T-cell (primary cell): ENCODE measurements around the gene PMVK. TPM values are rescaled to one million over a fixed set of nuclear protein-coding genes. Genes with fewer than 3 reads are reported as not detected.
"Not testable (repeated sequence)": the region's sequence is repeated elsewhere in the genome, so short reads cannot be mapped to it uniquely, and the experiment has no call there.

Experiments
- ATAC-seq, 4 experiments: fragments of 200-7000 bp in 3 of 4; fragments of 150-1000 bp in 1 of 4; cut with Tn5 transposase; replicated peaks in 1 of 4; 1 replicate in 3 of 4; 2 replicates in 1 of 4; pipeline ENCODE4 v1.10.0; 2021; ENCODE audit warnings: moderate library complexity in 3 of 4, mild to moderate bottlenecking in 2 of 4, moderate number of reproducible peaks in 1 of 4
- CTCF ChIA-PET, 2 donors: fragments of 300-600 bp; sonication (Branson Sonifier 250); formaldehyde crosslinking; loops; one replicate each; lab custom pipeline; 2022; ENCODE audit warnings: antibody characterized with exemption in 2 of 2; lab: Charles Lee
- POLR2A ChIA-PET, 2 donors: fragments of 300-600 bp; sonication (Branson Sonifier 250); formaldehyde crosslinking; loops; one replicate each; lab custom pipeline; 2022; ENCODE audit warnings: antibody characterized with exemption in 2 of 2; lab: Charles Lee
- DNase-seq, 35 experiments: peaks; one replicate each; pipeline versions ENCODE4 v3.0.0 to v3.0.0-alpha.2; 2013 to 2023
- H3K27ac ChIP-seq: one replicate; pipeline ENCODE4 v1.5.1; 2013; ENCODE audit warnings: low read length
- H3K27me3 ChIP-seq, 2 experiments: replicated peaks in 1 of 2; 1 replicate in 1 of 2; 2 replicates in 1 of 2; pipeline versions ENCODE4 v1.6.1 to v1.7.0; 2013; ENCODE audit warnings: low read length in 1 of 2, mixed read lengths in 1 of 2; ENCODE audit not compliant: control insufficient read depth in 2 of 2, insufficient read depth in 2 of 2; ENCODE audit errors: extremely low read depth in 1 of 2
- H3K36me3 ChIP-seq, 2 donors: 1 replicate in 1 of 2; 2 replicates in 1 of 2; pipeline versions ENCODE4 v1.6.1 to v1.7.0; 2013; ENCODE audit warnings: low read length in 1 of 2; ENCODE audit not compliant: control insufficient read depth in 2 of 2, insufficient read depth in 1 of 2; ENCODE audit errors: extremely low read depth in 1 of 2
- H3K4me1 ChIP-seq, 2 experiments: 1 replicate in 1 of 2; 2 replicates in 1 of 2; pipeline versions ENCODE4 v1.6.1 to v1.7.0; 2013; ENCODE audit warnings: low read length in 2 of 2, mixed read lengths in 1 of 2; ENCODE audit not compliant: insufficient read depth in 2 of 2, control insufficient read depth in 1 of 2; ENCODE audit errors: extremely low read depth in 1 of 2
- H3K4me3 ChIP-seq, 2 donors: 1 replicate in 1 of 2; 2 replicates in 1 of 2; pipeline versions ENCODE4 v1.5.1 to v1.7.0; 2013; ENCODE audit warnings: mild to moderate bottlenecking in 2 of 2, low read length in 1 of 2, moderate library complexity in 1 of 2; ENCODE audit not compliant: control insufficient read depth in 1 of 2; ENCODE audit errors: extremely low read depth in 1 of 2
- H3K9me3 ChIP-seq: 2 replicates; pipeline ENCODE4 v1.7.0; 2013
- H3K27ac Mint-ChIP-seq, 2 donors: one replicate each; pipeline ENCODE4 v1.8.0; 2020 to 2021; ENCODE audit warnings: mild to moderate bottlenecking in 2 of 2, mixed read lengths in 2 of 2
- H3K27me3 Mint-ChIP-seq, 2 donors: one replicate each; pipeline ENCODE4 v1.8.0; 2021 to 2022; ENCODE audit warnings: mixed read lengths in 2 of 2
- H3K36me3 Mint-ChIP-seq: one replicate; pipeline ENCODE4 v1.8.0; 2021; ENCODE audit warnings: mixed read lengths
- H3K4me1 Mint-ChIP-seq, 3 donors: one replicate each; pipeline ENCODE4 v1.8.0; 2020 to 2022; ENCODE audit warnings: mixed read lengths in 3 of 3, mild to moderate bottlenecking in 1 of 3
- H3K4me3 Mint-ChIP-seq, 3 donors: one replicate each; pipeline ENCODE4 v1.8.0; 2020 to 2022; ENCODE audit warnings: mild to moderate bottlenecking in 3 of 3, mixed read lengths in 3 of 3, moderate library complexity in 3 of 3
- H3K9me3 Mint-ChIP-seq, 3 donors: one replicate each; pipeline ENCODE4 v1.8.0; 2020 to 2022; ENCODE audit warnings: mixed read lengths in 3 of 3
- WGBS: methylation state at CpG from one replicate; pipeline ENCODE4 v1.1.5; 2013; ENCODE audit warnings: missing lambda C conversion rate; ENCODE audit not compliant: insufficient coverage; 5-methylcytosine and 5-hydroxymethylcytosine counted together
- total RNA-seq, 35 experiments: library from RNA in 6 of 35; stranded (reverse) in 6 of 35; fragments of 120-200 nt in 1 of 35; gene quantifications; one replicate each; pipeline versions ENCODE4 v1.2.1 to v1.2.4 and lab custom pipeline; 2013 to 2026

Gene PMVK
- total RNA-seq, 5 donors from 2014 or later (not counting 1 experiment from before 2014, with no cell fraction given) = 12.6 to 24.9 (median 22.4) TPM

DNA sequence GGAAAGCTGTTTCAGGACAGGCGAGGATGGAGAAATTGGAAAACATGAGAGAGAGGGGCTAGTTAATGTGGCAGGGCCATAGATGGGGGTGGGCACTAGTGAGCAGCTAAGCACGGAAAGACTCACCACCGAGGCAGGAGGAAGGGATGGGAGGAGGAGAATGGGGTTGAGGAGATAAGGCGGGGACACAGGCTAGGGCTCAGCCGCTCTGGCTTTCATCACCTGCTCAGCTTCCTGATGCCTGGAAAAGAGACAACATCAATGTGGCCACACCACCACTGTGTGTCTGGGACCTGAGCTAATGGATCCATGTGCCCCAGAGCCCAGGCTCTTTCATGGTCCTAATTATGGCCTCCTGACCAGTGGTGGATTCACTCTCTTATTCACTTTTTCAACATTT lies 27.6 kb downstream of the PMVK start:
- no peak overlapping the region for H3K4me3 Mint-ChIP-seq
- no peak for ATAC-seq
- no peak overlapping the region for H3K4me3 ChIP-seq
- H3K4me1 ChIP-seq = no peaks in the 10 kb centered on the region
- DNase-seq = no peak
- H3K9me3 Mint-ChIP-seq = no peaks in the 10 kb centered on the region
- no peaks in the 10 kb centered on the region for H3K27me3 Mint-ChIP-seq
- 80% methylated on average over 3 of the region's 5 CpGs for WGBS
- no peaks in the 10 kb centered on the region for H3K9me3 ChIP-seq
- no peaks in the 10 kb centered on the region for H3K36me3 Mint-ChIP-seq
- ChIA-PET CTCF (no interaction called here), POLR2A (no interaction called here)
- no peaks in the 10 kb centered on the region for H3K27me3 ChIP-seq
- H3K36me3 ChIP-seq = no peaks in the 10 kb centered on the region
- H3K27ac ChIP-seq = no peak overlapping the region
- no peaks in the 10 kb centered on the region for H3K4me1 Mint-ChIP-seq
- H3K27ac Mint-ChIP-seq = no peak overlapping the region

DNA sequence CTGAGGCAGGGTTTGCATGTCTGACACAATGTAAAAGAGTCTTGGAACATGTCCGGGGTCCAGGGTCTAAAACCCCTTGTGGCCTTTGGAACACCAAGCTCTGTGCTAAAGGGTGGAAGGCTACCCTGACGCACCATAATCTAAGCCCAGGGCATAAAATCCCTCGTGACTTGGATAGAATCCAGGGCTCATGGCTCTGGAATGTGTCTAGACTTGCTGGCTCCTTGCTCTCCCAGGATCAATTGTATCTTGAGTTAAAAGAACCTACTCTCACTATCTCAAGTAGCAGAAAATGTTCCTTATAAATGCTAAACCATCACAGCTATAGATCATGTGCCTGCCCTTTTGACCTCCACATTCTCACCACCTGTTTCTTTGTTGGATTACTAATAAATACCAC lies 28.4 kb downstream of the PMVK start:
- H3K36me3 Mint-ChIP-seq, DNase-seq, ATAC-seq, POLR2A ChIA-PET, H3K27ac Mint-ChIP-seq, H3K4me1 ChIP-seq, CTCF ChIA-PET, H3K9me3 ChIP-seq, H3K9me3 Mint-ChIP-seq, H3K4me3 Mint-ChIP-seq, H3K27ac ChIP-seq, H3K4me3 ChIP-seq, H3K27me3 ChIP-seq, H3K27me3 Mint-ChIP-seq, H3K36me3 ChIP-seq, H3K4me1 Mint-ChIP-seq: not testable (repeated sequence)
- no CpG with 5 or more reads among the region's 3 CpGs for WGBS

DNA sequence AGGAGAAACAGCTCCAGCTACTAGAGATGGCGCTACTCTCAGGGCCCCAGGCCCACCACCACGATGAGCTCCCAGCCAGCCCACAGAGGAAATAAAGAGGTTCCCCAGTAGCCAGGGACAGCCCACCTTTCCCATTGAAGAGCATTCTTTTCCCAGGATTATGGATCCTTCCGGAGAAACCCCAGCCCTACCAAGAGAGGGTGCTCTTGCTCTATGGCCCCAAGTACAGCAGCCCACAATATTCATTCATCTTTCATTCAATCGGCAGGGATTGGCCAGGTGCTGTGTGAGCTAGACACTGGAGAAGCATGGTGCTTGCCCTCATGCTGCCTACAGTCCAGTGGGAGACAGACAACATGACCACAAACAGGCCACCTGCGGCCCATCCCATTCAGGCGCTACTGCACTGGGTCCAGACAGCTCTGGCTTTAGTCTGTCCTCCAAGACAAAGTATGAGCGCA lies 29.9 kb downstream of the PMVK start:
- Histone ChIP-seq H3K27me3 (no peaks in the 10 kb centered on the region), H3K36me3 (no peaks in the 10 kb centered on the region), H3K9me3 (no peaks in the 10 kb centered on the region), H3K4me3 (no peak overlapping the region), H3K27ac (no peak overlapping the region), H3K4me1 (no peaks in the 10 kb centered on the region)
- WGBS = 95% methylated on average over 5 of the region's 7 CpGs
- no peak overlapping the region for H3K27ac Mint-ChIP-seq
- no peaks in the 10 kb centered on the region for H3K36me3 Mint-ChIP-seq
- no peaks in the 10 kb centered on the region for H3K4me1 Mint-ChIP-seq
- no peaks in the 10 kb centered on the region for H3K9me3 Mint-ChIP-seq
- POLR2A ChIA-PET = no interaction called here
- ATAC-seq (no peak), DNase-seq (peak in 1 of 35 experiments; percentile 27)
- CTCF ChIA-PET = interaction anchor here in 1 of 2 donors (0.7 kb wide), 2 partner anchors 34 to 86 kb away, joined by 4 read pairs; no protein-coding TSS in a partner anchor
- H3K4me3 Mint-ChIP-seq = no peak overlapping the region
- no peaks in the 10 kb centered on the region for H3K27me3 Mint-ChIP-seq

DNA sequence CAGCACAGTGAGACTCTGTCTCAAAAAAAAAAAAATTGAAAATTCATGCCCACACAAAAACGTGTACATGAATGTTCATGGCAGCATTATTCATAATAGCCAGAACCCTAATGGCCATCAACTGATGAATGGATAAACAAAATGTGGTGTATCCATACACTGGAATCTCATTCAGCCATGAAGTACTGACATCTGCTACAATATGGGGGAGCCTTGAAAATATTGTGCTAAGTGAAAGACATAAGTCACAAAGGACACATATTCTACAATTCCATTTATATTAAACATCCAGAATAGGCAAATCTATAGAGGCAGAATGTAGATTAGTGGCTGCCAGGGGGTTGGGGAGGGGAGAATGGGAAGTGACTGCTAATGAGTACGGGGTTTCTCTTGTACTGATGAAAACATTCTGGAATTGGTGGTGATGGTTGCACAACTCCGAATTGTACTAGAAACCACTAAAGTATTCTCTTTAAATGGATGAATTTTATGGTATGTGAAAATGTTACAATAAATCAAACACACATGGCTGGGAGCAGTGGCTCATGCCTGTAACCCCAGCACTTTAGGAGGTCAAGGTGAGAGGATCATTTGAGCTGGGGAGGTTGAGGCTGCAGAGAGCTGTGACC lies 33.5 kb downstream of the PMVK start:
- H3K36me3 Mint-ChIP-seq = no peaks in the 10 kb centered on the region
- no peaks in the 10 kb centered on the region for H3K27me3 ChIP-seq
- POLR2A ChIA-PET = no interaction called here
- no peaks in the 10 kb centered on the region for H3K4me1 Mint-ChIP-seq
- H3K27ac ChIP-seq = no peak overlapping the region
- H3K9me3 Mint-ChIP-seq = no peaks in the 10 kb centered on the region
- no peaks in the 10 kb centered on the region for H3K9me3 ChIP-seq
- no peak overlapping the region for H3K27ac Mint-ChIP-seq
- H3K4me3 ChIP-seq = no peak overlapping the region
- CTCF ChIA-PET = no interaction called here
- H3K4me3 Mint-ChIP-seq = no peak overlapping the region
- no peaks in the 10 kb centered on the region for H3K27me3 Mint-ChIP-seq
- H3K4me1 ChIP-seq = no peaks in the 10 kb centered on the region
- no peak for ATAC-seq
- WGBS = 80% methylated on average over 1 of the region's 3 CpGs
- no peak for DNase-seq
- H3K36me3 ChIP-seq = no peaks in the 10 kb centered on the region

DNA sequence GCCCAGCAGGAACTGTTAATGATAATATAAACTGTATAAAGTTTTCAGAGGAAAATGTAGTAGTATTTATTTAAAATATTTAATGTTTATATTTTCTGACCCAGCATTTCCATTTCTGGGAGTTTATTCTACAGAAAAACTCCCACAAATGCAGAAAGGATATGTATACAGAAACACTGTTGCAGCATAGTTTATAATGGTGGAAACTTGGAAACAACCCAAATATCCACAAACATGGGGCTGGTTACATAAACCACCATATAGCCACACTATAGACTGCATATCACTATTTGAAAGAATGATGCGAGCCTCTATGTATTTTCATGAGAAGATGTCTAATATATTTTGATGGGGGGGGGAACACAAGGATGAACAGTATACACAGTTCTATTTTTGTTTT lies 34.9 kb downstream of the PMVK start:
- H3K27ac ChIP-seq = no peak overlapping the region
- DNase-seq = no peak
- H3K9me3 ChIP-seq = no peaks in the 10 kb centered on the region
- Mint-ChIP-seq H3K4me1 (no peaks in the 10 kb centered on the region), H3K27me3 (no peaks in the 10 kb centered on the region), H3K36me3 (no peaks in the 10 kb centered on the region), H3K9me3 (no peaks in the 10 kb centered on the region), H3K27ac (no peak overlapping the region), H3K4me3 (no peak overlapping the region)
- peaks cover 0 to 12% of the 10 kb centered on the region in 2 experiments for H3K27me3 ChIP-seq
- no peaks in the 10 kb centered on the region for H3K4me1 ChIP-seq
- no peak overlapping the region for H3K4me3 ChIP-seq
- ATAC-seq = no peak
- H3K36me3 ChIP-seq = no peaks in the 10 kb centered on the region
- CTCF ChIA-PET = no interaction called here
- POLR2A ChIA-PET = no interaction called here
- no CpG with 5 or more reads among the region's 1 CpG for WGBS

DNA sequence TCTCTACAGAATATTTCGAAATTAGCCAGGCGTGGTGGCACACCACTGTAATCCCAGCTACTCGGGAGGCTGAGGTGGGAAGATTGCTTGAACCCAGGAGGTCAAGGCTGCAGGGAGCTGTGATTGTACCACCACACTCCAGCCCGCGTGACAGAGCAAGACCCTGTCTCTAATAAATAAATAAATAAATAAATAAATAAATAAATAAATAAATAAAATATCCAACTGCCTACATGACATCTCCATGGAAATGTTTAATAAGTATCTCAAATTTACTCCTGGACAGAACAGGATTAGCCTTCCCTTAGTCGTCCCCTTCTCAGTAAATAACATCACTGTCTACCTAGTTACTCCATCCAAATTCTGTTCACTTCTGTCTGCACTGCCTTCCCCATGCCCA lies 37.5 kb downstream of the PMVK start:
- ChIA-PET POLR2A (no interaction called here), CTCF (no interaction called here)
- Histone ChIP-seq H3K27ac (no peak overlapping the region), H3K4me1 (no peaks in the 10 kb centered on the region), H3K9me3 (no peaks in the 10 kb centered on the region), H3K36me3 (no peaks in the 10 kb centered on the region), H3K27me3 (peaks cover 0 to 13% of the 10 kb centered on the region in 2 experiments), H3K4me3 (no peak overlapping the region)
- H3K27me3 Mint-ChIP-seq = no peaks in the 10 kb centered on the region
- DNase-seq = no peak
- no peak for ATAC-seq
- H3K9me3 Mint-ChIP-seq = no peaks in the 10 kb centered on the region
- 82% methylated on average over 1 of the region's 6 CpGs for WGBS
- H3K4me3 Mint-ChIP-seq = no peak overlapping the region
- H3K4me1 Mint-ChIP-seq = no peaks in the 10 kb centered on the region
- H3K27ac Mint-ChIP-seq = no peak overlapping the region
- H3K36me3 Mint-ChIP-seq = no peaks in the 10 kb centered on the region
